HepG2 (cell line): ENCODE data around the gene CEMP1. TPM values are rescaled to one million over a fixed set of nuclear protein-coding genes. Genes with fewer than 3 reads are reported as not detected.
"Not testable (repeated sequence)": the region's sequence is repeated elsewhere in the genome, so short reads cannot be mapped to it uniquely, and the experiment has no call there.

Experiments used
- ARNTL ChIP-seq: sonication (generic); formaldehyde crosslinking; IDR thresholded peaks from 2 replicates; pipeline ENCODE4 v1.4.0; 2020; ENCODE audit warnings: mild to moderate bottlenecking, missing genetic modification reagents
- BCL6 ChIP-seq: IDR thresholded peaks from 2 replicates; pipeline ENCODE4 v1.6.1; 2016; ENCODE audit warnings: missing genetic modification reagents, missing compliant biosample characterization
- DPF2 ChIP-seq: sonication (generic); formaldehyde crosslinking; IDR thresholded peaks from 2 replicates; pipeline ENCODE4 v1.4.0; 2020; ENCODE audit warnings: mild to moderate bottlenecking, low read depth, missing genetic modification reagents, borderline replicate concordance
- FOSL2 ChIP-seq: sonication (generic); formaldehyde crosslinking; IDR thresholded peaks from 2 replicates; pipeline ENCODE4 v1.4.0; 2020; ENCODE audit warnings: missing genetic modification reagents
- FOXA1 ChIP-seq, 2 experiments: fragments of 450-650 bp in 1 of 2; sonication (generic) in 1 of 2; formaldehyde crosslinking in 1 of 2; IDR thresholded peaks; 2 replicates each; pipeline versions ENCODE4 v1.4.0 to v1.6.1; 2016 to 2020; ENCODE audit warnings: missing genetic modification reagents in 1 of 2
- HMG20A ChIP-seq: IDR thresholded peaks from 2 replicates; pipeline ENCODE4 v1.6.1; 2016; ENCODE audit warnings: borderline replicate concordance
- IRF2 ChIP-seq: IDR thresholded peaks from 2 replicates; pipeline ENCODE4 v1.6.1; 2018; ENCODE audit warnings: missing genetic modification reagents, missing compliant biosample characterization
- MEF2D ChIP-seq: sonication (generic); formaldehyde crosslinking; IDR thresholded peaks from 2 replicates; pipeline ENCODE4 v1.5.1; 2020; ENCODE audit warnings: mild to moderate bottlenecking, missing genetic modification reagents
- MIXL1 ChIP-seq: IDR thresholded peaks from 2 replicates; pipeline ENCODE4 v1.6.1; 2016
- MNT ChIP-seq: fragments of 450-650 bp; IDR thresholded peaks from 2 replicates; pipeline ENCODE4 v1.6.1; 2016
- NR2F1 ChIP-seq, 2 experiments: fragments of 450-650 bp in 1 of 2; formaldehyde crosslinking in 1 of 2; IDR thresholded peaks; 2 replicates each; pipeline versions ENCODE4 v1.5.0 to v1.6.1; 2016 to 2020; ENCODE audit warnings: mild to moderate bottlenecking in 1 of 2, missing compliant biosample characterization in 1 of 2, missing genetic modification reagents in 1 of 2, moderate library complexity in 1 of 2
- SAFB2 ChIP-seq: sonication (generic); formaldehyde crosslinking; IDR thresholded peaks from 2 replicates; pipeline ENCODE4 v1.5.1; 2020; ENCODE audit warnings: missing genetic modification reagents, low read depth, mild to moderate bottlenecking, borderline replicate concordance
- SOX5 ChIP-seq: IDR thresholded peaks from 2 replicates; pipeline ENCODE4 v1.6.1; 2016; ENCODE audit warnings: borderline replicate concordance
- TFDP2 ChIP-seq: sonication (generic); formaldehyde crosslinking; IDR thresholded peaks from 2 replicates; pipeline ENCODE4 v1.4.0; 2020; ENCODE audit warnings: missing genetic modification reagents
- YEATS4 ChIP-seq: sonication (generic); formaldehyde crosslinking; IDR thresholded peaks from 2 replicates; pipeline ENCODE4 v1.4.0; 2020; ENCODE audit warnings: missing genetic modification reagents, borderline replicate concordance
- ZBTB38 ChIP-seq: sonication (generic); formaldehyde crosslinking; IDR thresholded peaks from 2 replicates; pipeline ENCODE4 v1.5.1; 2020; ENCODE audit warnings: mild to moderate bottlenecking, missing genetic modification reagents
- ZBTB7B ChIP-seq: sonication (generic); formaldehyde crosslinking; IDR thresholded peaks from 2 replicates; pipeline ENCODE4 v1.4.0; 2020; ENCODE audit warnings: missing genetic modification reagents
- ZNF788 ChIP-seq: sonication (generic); formaldehyde crosslinking; IDR thresholded peaks from 2 replicates; pipeline ENCODE4 v1.5.0; 2020; ENCODE audit warnings: mild to moderate bottlenecking, missing genetic modification reagents, borderline replicate concordance
- polyA plus RNA-seq, 8 experiments: library from polyadenylated mRNA; depleted of rRNA in 3 of 8; stranded (reverse) in 7 of 8; unstranded in 1 of 8; fragments of >200 nt; fragmentation: Illumina TruSeq in 4 of 8; extraction: Trizol in 4 of 8; gene quantifications; 2 replicates each; pipeline versions ENCODE4 v1.2.1 to v1.2.3, GENCODE V29; 2011 to 2016; ENCODE audit warnings: low read depth in 4 of 8, missing spikeins in 1 of 8, mixed read lengths in 1 of 8; ENCODE audit not compliant: insufficient read depth in 1 of 8
- total RNA-seq, 5 experiments: library from RNA; depleted of rRNA; stranded (reverse); fragments of >200 nt; fragmentation: Illumina TruSeq; extraction: Trizol; gene quantifications; 2 replicates each; pipeline ENCODE4 v1.2.3, GENCODE V29; 2016; ENCODE audit warnings: low read depth in 1 of 5
- TF ChIP-seq, protein P1 (sequence below): sonication (generic); formaldehyde crosslinking; IDR thresholded peaks from 2 replicates; pipeline ENCODE4 v1.4.0; 2020; ENCODE audit warnings: missing genetic modification reagents
- TF ChIP-seq, protein P2 (sequence below): sonication (generic); formaldehyde crosslinking; IDR thresholded peaks from 2 replicates; pipeline ENCODE4 v1.5.0; 2020; ENCODE audit warnings: mild to moderate bottlenecking, missing genetic modification reagents, borderline replicate concordance
- TF ChIP-seq, protein P3 (sequence below): sonication (generic); formaldehyde crosslinking; IDR thresholded peaks from 2 replicates; pipeline ENCODE4 v1.4.0; 2020; ENCODE audit warnings: missing genetic modification reagents, low read depth, mild to moderate bottlenecking, borderline replicate concordance
- TF ChIP-seq, protein P4 (sequence below): IDR thresholded peaks from 2 replicates; pipeline ENCODE4 v1.6.1; 2016; ENCODE audit warnings: low read depth, borderline replicate concordance

CEMP1 gene
- total and polyA plus RNA-seq, 2 of the 13 experiments (the other 11 are each of a cell fraction or from before 2014, with no cell fraction given), result not detected

DNA sequence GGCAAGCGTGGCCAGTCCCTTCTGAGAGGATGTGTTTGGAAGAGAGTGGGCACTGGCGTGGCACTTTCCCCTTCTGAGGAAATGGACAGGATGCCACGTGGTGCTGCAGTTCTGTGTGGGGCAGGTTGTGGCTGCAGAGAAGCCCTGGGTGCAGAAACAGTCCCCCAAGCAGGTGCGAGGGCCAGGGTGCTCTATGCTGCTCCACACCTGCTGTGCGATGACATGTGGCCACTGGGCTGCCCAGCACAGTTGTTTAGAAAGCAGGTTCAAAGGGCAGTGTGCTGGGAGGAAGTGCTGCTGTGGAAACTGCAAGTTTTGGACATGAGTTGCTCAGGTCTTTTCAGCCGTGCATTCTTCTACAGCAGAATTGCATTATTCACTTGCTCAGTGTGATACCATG lies 10.2 kb upstream of the CEMP1 start (continued):
- TF ChIP-seq ARNTL (CRISPR knock-in tag) (peak; percentile 68; the same call in 1 of the 2 replicates), NR2F1 (CRISPR knock-in tag; IDR thresholded peaks at IDR 0.05) (0 out of 4 replicates have a peak, but pooled peaks of 1 of the 2 experiments have one; percentile 17), MIXL1 (0 out of 2 replicates have a peak, but pooled peaks have one; percentile 60), DPF2 (peak; percentile 54; the same call in 1 of the 2 replicates), FOXA1 (CRISPR knock-in tag; IDR thresholded peaks at IDR 0.05) (0 out of 2 replicates have a peak, but pooled peaks have one; percentile 34), ZNF788 (CRISPR knock-in tag) (peak; percentile 23; the same call in 1 of the 2 replicates), HMG20A (CRISPR knock-in tag) (0 out of 2 replicates have a peak, but pooled peaks have one; percentile 26), MNT (peak; percentile 82), MEF2D (0 out of 2 replicates have a peak, but pooled peaks have one; percentile 52), BCL6 (CRISPR knock-in tag) (peak; percentile 62), IRF2 (CRISPR knock-in tag) (peak; percentile 54; the same call in 1 of the 2 replicates), ZBTB38 (CRISPR knock-in tag) (peak; percentile 77), TFDP2 (CRISPR knock-in tag) (peak; percentile 51; the same call in 1 of the 2 replicates), YEATS4 (peak; percentile 65; the same call in 1 of the 2 replicates), FOSL2 (peak; percentile 85), SOX5 (CRISPR knock-in tag) (peak; percentile 58; the same call in 1 of the 2 replicates), SAFB2 (CRISPR knock-in tag) (0 out of 2 replicates have a peak, but pooled peaks have one; percentile 24), ZBTB7B (peak; percentile 40; the same call in 1 of the 2 replicates)
- TF ChIP-seq FOXA1 (IDR thresholded peaks at IDR 0.05), result not testable (repeated sequence)
- TF ChIP-seq, protein P1, sequence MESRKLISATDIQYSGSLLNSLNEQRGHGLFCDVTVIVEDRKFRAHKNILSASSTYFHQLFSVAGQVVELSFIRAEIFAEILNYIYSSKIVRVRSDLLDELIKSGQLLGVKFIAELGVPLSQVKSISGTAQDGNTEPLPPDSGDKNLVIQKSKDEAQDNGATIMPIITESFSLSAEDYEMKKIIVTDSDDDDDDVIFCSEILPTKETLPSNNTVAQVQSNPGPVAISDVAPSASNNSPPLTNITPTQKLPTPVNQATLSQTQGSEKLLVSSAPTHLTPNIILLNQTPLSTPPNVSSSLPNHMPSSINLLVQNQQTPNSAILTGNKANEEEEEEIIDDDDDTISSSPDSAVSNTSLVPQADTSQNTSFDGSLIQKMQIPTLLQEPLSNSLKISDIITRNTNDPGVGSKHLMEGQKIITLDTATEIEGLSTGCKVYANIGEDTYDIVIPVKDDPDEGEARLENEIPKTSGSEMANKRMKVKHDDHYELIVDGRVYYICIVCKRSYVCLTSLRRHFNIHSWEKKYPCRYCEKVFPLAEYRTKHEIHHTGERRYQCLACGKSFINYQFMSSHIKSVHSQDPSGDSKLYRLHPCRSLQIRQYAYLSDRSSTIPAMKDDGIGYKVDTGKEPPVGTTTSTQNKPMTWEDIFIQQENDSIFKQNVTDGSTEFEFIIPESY, result peak; percentile 21; the same call in 1 of the 2 replicates
- TF ChIP-seq, protein P2, sequence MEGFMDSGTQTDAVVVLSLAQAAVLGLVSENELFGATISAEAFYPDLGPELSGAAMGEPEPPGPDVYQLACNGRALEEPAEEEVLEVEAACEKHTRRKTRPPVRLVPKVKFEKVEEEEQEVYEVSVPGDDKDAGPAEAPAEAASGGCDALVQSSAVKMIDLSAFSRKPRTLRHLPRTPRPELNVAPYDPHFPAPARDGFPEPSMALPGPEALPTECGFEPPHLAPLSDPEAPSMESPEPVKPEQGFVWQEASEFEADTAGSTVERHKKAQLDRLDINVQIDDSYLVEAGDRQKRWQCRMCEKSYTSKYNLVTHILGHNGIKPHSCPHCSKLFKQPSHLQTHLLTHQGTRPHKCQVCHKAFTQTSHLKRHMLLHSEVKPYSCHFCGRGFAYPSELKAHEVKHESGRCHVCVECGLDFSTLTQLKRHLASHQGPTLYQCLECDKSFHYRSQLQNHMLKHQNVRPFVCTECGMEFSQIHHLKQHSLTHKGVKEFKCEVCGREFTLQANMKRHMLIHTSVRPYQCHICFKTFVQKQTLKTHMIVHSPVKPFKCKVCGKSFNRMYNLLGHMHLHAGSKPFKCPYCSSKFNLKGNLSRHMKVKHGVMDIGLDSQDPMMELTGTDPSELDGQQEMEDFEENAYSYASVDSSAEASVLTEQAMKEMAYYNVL, result peak; percentile 23; the same call in 1 of the 2 replicates
- TF ChIP-seq, protein P3, sequence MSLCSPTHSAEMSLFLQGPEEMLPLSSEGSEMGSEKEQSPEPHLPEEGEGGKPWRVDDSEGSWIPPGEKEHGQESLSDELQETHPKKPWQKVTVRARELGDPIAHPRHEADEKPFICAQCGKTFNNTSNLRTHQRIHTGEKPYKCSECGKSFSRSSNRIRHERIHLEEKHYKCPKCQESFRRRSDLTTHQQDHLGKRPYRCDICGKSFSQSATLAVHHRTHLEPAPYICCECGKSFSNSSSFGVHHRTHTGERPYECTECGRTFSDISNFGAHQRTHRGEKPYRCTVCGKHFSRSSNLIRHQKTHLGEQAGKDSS (CRISPR knock-in tag), result 0 out of 2 replicates have a peak, but pooled peaks have one; percentile 24
- TF ChIP-seq, protein P4, sequence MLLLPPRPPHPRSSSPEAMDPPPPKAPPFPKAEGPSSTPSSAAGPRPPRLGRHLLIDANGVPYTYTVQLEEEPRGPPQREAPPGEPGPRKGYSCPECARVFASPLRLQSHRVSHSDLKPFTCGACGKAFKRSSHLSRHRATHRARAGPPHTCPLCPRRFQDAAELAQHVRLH (CRISPR knock-in tag), result peak; percentile 43; the same call in 1 of the 2 replicates
